CD4-positive, alpha-beta T cell treated with Interferon gamma for 1 hour (primary cell): Measurements from ENCODE around the gene CDK7.
A peak's percentile ranks its signal among the peaks of the same experiment; 100 is the strongest.
"Not testable (repeated sequence)": the region's sequence is repeated elsewhere in the genome, so short reads cannot be mapped to it uniquely, and the experiment has no call there.

ENCODE experiments used
- DNase-seq: peaks from one replicate; pipeline ENCODE4 v3.0.0-alpha.2; 2020

CDK7 gene

GRCh38 chr5:69234457-69235268 lies at the start of gene CDK7:
CDK7 (plus strand) TSS chr5:69234886; CDS start chr5:69234976, 90 bp downstream.
- DNase-seq, result peak; percentile 87

- no peak for DNase-seq
Observed at GRCh38 chr5:69187342-69187741, 47.3 kb upstream of the CDK7 start.

- DNase-seq, result no peak
Observed at GRCh38 chr5:69188811-69189161, 45.9 kb upstream of the CDK7 start.

- DNase-seq, result peak; percentile 90
Observed at GRCh38 chr5:69189162-69190086, 45.3 kb upstream of the CDK7 start, which contains the start of gene CENPH. CENPH (plus strand) TSS chr5:69189583; CDS start chr5:69189635, 52 bp downstream.

- DNase-seq, result no peak
Observed at GRCh38 chr5:69202497-69202896, 32.2 kb upstream of the CDK7 start.

- no peak for DNase-seq
Observed at GRCh38 chr5:69206528-69207190, 28.0 kb upstream of the CDK7 start.

GRCh38 chr5:69209602-69210001 lies 25.1 kb upstream of the CDK7 start:
- DNase-seq, result no peak

GRCh38 chr5:69211200-69211599 lies 23.5 kb upstream of the CDK7 start:
- no peak for DNase-seq

- DNase-seq, result no peak
Observed at GRCh38 chr5:69212022-69212421, 22.7 kb upstream of the CDK7 start.

GRCh38 chr5:69213513-69214215 lies 21.0 kb upstream of the CDK7 start:
- no peak for DNase-seq

- no peak for DNase-seq
Observed at GRCh38 chr5:69217151-69217511, 17.6 kb upstream of the CDK7 start.

- DNase-seq, result peak; percentile 93
Observed at GRCh38 chr5:69217548-69218526, 16.8 kb upstream of the CDK7 start.

- DNase-seq, result no peak
Observed at GRCh38 chr5:69219939-69220338, 14.7 kb upstream of the CDK7 start.

- DNase-seq, result not testable (repeated sequence)
Observed at GRCh38 chr5:69220371-69220770, 14.3 kb upstream of the CDK7 start.

- DNase-seq, result not testable (repeated sequence)
Observed at GRCh38 chr5:69220833-69221232, 13.9 kb upstream of the CDK7 start.

- no peak for DNase-seq
Observed at GRCh38 chr5:69224520-69224919, 10.2 kb upstream of the CDK7 start.

GRCh38 chr5:69225860-69226259 lies 8.8 kb upstream of the CDK7 start:
- DNase-seq, result no peak

- DNase-seq, result no peak
Observed at GRCh38 chr5:69230181-69230580, 4.5 kb upstream of the CDK7 start.

GRCh38 chr5:69231281-69231680 lies 3.4 kb upstream of the CDK7 start:
- DNase-seq, result no peak

GRCh38 chr5:69231851-69232250 lies 2.8 kb upstream of the CDK7 start:
- DNase-seq, result no peak

GRCh38 chr5:69236733-69237132 lies 2.0 kb downstream of the CDK7 start:
- not testable (repeated sequence) for DNase-seq
